OCI-LY7 (cell line): Measurements from ENCODE around the gene NLGN1. TPM values are rescaled to one million over a fixed set of nuclear protein-coding genes. Genes with fewer than 3 reads are reported as not detected.

Experiments used
- BruUV-seq: library from RNA; stranded (reverse); fragments of 400-500 nt; replicated peaks from 2 replicates; lab custom pipeline; 2021; lab: Mats Ljungman, UMichigan
- CTCF ChIA-PET: fragments of 300-600 bp; sonication (Branson Sonifier 250); formaldehyde crosslinking; loops from one replicate; lab custom pipeline; 2022; ENCODE audit warnings: antibody characterized with exemption; ENCODE audit not compliant: unreplicated experiment; lab: Charles Lee
- POLR2A ChIA-PET: fragments of 300-600 bp; sonication (Branson Sonifier 250); formaldehyde crosslinking; loops from one replicate; lab custom pipeline; 2022; ENCODE audit warnings: antibody characterized with exemption; lab: Charles Lee
- DNase-seq: peaks from one replicate; pipeline ENCODE4 v3.0.0-alpha.2; 2015; ENCODE audit warnings: low spot score
- H2AFZ ChIP-seq: fragments of 200-600 bp; sonication (generic), shearing (Covaris generic); 2 replicates; pipeline ENCODE4 v1.6.1; 2014; ENCODE audit warnings: mild to moderate bottlenecking, antibody characterized with exemption, low read length, moderate library complexity
- H3K27ac ChIP-seq: fragments of 200-600 bp; sonication (generic); 2 replicates; pipeline ENCODE4 v1.5.1; 2014; ENCODE audit warnings: mixed run types, low read depth, mild to moderate bottlenecking, moderate library complexity, low read length, inconsistent platforms; ENCODE audit not compliant: poor library complexity, severe bottlenecking
- H3K36me3 ChIP-seq: fragments of 200-600 bp; sonication (generic); 2 replicates; pipeline ENCODE4 v1.6.1; 2014; ENCODE audit warnings: mild to moderate bottlenecking, antibody characterized with exemption, low read length, moderate library complexity, mixed read lengths; ENCODE audit not compliant: insufficient read depth
- H3K4me1 ChIP-seq: fragments of 200-600 bp; sonication (generic); 2 replicates; pipeline ENCODE4 v1.5.1; 2014; ENCODE audit warnings: mild to moderate bottlenecking, low read length; ENCODE audit not compliant: insufficient read depth, poor library complexity, severe bottlenecking
- H3K4me2 ChIP-seq: fragments of 200-600 bp; sonication (generic); 2 replicates; pipeline ENCODE4 v1.6.1; 2014; ENCODE audit warnings: mild to moderate bottlenecking, low read length
- H3K4me3 ChIP-seq: fragments of 200-600 bp; sonication (generic); 2 replicates; pipeline ENCODE4 v1.5.1; 2014; ENCODE audit warnings: mild to moderate bottlenecking, low read depth, low read length; ENCODE audit not compliant: poor library complexity, severe bottlenecking
- H3K79me2 ChIP-seq: fragments of 200-600 bp; sonication (generic); 2 replicates; pipeline ENCODE4 v1.6.1; 2016; ENCODE audit warnings: low read depth, mild to moderate bottlenecking, low read length, moderate library complexity, mixed read lengths; ENCODE audit not compliant: insufficient read depth
- H3K9me2 ChIP-seq: fragments of 200-600 bp; sonication (generic); 2 replicates; pipeline ENCODE4 v1.6.1; 2016; ENCODE audit warnings: mild to moderate bottlenecking, low read length, mixed read lengths; ENCODE audit not compliant: insufficient read depth
- H3K9me3 ChIP-seq: fragments of 200-600 bp; sonication (generic); 2 replicates; pipeline ENCODE4 v1.6.1; 2014; ENCODE audit warnings: mild to moderate bottlenecking, mixed run types, low read length, mixed read lengths
- H4K20me1 ChIP-seq: fragments of 200-600 bp; sonication (generic); 2 replicates; pipeline ENCODE4 v1.6.1; 2014; ENCODE audit warnings: mild to moderate bottlenecking, antibody characterized with exemption, low read length, moderate library complexity, mixed read lengths; ENCODE audit not compliant: insufficient read depth
- EZH2phosphoT487 ChIP-seq: fragments of 200-600 bp; sonication (generic); IDR thresholded peaks from 2 replicates; pipeline ENCODE4 v1.6.1; 2018; ENCODE audit warnings: low read depth, borderline replicate concordance, mild to moderate bottlenecking, mixed run types, antibody characterized with exemption, low read length, moderate library complexity, mixed read lengths
- intact Hi-C: fragments of 100-400 bp; cut with micrococcal nuclease; formaldehyde crosslinking; loops from one replicate; pipeline ENCODE4 v1.10.0; 2022; ENCODE audit not compliant: unreplicated experiment
- total RNA-seq, 2 experiments: library from RNA; depleted of rRNA in 1 of 2; stranded (reverse); fragments of >200 nt in 1 of 2; shearing (Covaris generic) in 1 of 2; gene quantifications; 2 replicates each; pipeline ENCODE4 v1.2.3, GENCODE V29; 2014 to 2022
- TF ChIP-seq, protein P1 (sequence below): fragments of 200-600 bp; sonication (generic); conservative IDR thresholded peaks from 2 replicates; pipeline ENCODE4 v1.5.1; 2014; ENCODE audit warnings: mild to moderate bottlenecking, antibody characterized with exemption, low read length, moderate library complexity, mixed read lengths

NLGN1 gene
- total RNA-seq, 2 experiments from 2014 or later = not detected

DNA sequence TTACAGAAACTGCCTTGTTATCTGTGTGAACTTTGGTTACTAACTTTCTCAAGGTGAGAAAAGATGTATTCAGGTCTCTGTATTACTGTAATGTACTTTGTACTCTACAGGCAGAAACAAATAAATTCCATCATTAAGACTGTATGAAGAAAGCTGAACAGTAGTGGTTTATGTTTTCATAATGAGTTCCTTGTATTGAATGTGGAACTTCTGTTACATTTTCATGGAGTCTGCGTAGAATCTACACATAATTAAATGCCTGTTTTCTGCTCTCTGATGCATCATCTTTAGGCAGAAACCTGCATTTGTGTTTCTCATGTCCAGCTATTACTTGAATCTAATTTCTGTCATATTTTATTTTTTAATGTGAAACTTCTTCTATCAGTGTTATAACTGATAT, 302.8 kb downstream of the NLGN1 start:
- Histone ChIP-seq H3K79me2 (no peaks in the 10 kb centered on the region), H3K9me3 (no peaks in the 10 kb centered on the region), H3K4me1 (no peaks in the 10 kb centered on the region), H4K20me1 (no peaks in the 10 kb centered on the region), H2AFZ (no peak overlapping the region), H3K4me2 (no peak overlapping the region), H3K4me3 (no peak overlapping the region), H3K27ac (no peak overlapping the region), H3K36me3 (no peaks in the 10 kb centered on the region), H3K9me2 (no peaks in the 10 kb centered on the region)
- TF ChIP-seq, protein P1, sequence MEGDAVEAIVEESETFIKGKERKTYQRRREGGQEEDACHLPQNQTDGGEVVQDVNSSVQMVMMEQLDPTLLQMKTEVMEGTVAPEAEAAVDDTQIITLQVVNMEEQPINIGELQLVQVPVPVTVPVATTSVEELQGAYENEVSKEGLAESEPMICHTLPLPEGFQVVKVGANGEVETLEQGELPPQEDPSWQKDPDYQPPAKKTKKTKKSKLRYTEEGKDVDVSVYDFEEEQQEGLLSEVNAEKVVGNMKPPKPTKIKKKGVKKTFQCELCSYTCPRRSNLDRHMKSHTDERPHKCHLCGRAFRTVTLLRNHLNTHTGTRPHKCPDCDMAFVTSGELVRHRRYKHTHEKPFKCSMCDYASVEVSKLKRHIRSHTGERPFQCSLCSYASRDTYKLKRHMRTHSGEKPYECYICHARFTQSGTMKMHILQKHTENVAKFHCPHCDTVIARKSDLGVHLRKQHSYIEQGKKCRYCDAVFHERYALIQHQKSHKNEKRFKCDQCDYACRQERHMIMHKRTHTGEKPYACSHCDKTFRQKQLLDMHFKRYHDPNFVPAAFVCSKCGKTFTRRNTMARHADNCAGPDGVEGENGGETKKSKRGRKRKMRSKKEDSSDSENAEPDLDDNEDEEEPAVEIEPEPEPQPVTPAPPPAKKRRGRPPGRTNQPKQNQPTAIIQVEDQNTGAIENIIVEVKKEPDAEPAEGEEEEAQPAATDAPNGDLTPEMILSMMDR = no peak
- no peak for TF ChIP-seq EZH2phosphoT487
- ChIA-PET POLR2A (no interaction called here), CTCF (no interaction called here)
- no peak for DNase-seq
- intact Hi-C loops = no loop called here
- BruUV-seq = no TSS peak

DNA sequence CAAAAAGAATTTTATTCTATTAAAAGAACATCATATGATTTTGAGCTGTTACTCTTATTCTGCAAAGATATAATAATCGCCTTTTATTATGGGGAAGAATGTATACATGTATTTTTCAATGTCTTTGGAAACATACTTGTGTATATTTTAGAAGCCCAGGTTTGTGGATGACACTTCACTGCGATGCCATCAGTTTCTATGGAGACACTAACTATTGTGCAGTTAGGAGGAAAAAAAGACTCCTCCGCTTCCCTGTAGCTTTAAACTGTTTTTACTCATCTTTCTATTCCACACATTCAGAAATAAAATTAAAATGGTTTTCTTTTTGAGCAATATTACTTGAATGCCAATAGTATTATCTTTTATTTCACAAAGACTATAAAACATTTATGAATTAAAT, 305.0 kb downstream of the NLGN1 start:
- H3K4me2 ChIP-seq = no peak overlapping the region
- no peaks in the 10 kb centered on the region for H4K20me1 ChIP-seq
- H3K36me3 ChIP-seq = no peaks in the 10 kb centered on the region
- no peak overlapping the region for H3K27ac ChIP-seq
- no peak overlapping the region for H3K4me3 ChIP-seq
- H3K4me1 ChIP-seq = no peaks in the 10 kb centered on the region
- H3K79me2 ChIP-seq = no peaks in the 10 kb centered on the region
- no TSS peak for BruUV-seq
- no peak for DNase-seq
- CTCF ChIA-PET = no interaction called here
- POLR2A ChIA-PET = no interaction called here
- intact Hi-C loops = no loop called here
- TF ChIP-seq, protein P1 = no peak
- TF ChIP-seq EZH2phosphoT487 = no peak
- H2AFZ ChIP-seq = no peak overlapping the region
- H3K9me3 ChIP-seq = no peaks in the 10 kb centered on the region
- H3K9me2 ChIP-seq = no peaks in the 10 kb centered on the region

DNA sequence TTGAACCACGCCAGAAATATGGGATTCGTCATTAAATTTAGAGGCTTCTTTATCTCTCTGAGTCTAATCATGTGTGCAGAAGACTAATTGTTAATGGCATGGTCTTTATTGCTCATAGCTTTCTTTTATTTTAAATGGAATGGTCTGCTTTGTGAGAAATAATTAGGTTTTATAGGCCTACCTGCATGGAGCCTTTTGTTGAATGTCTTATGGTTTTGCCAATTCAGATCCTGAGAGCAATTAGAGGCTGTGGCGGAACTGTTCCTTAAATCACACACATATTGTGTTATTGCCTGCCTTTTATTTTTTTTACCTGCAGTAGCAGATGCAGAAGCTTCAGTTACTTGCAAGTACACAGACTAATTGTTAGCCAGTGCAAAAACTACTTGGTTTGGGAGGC, 306.2 kb downstream of the NLGN1 start:
- no peak for DNase-seq
- H3K9me3 ChIP-seq = no peaks in the 10 kb centered on the region
- no peak overlapping the region for H3K4me2 ChIP-seq
- H2AFZ ChIP-seq = no peak overlapping the region
- H3K36me3 ChIP-seq = no peaks in the 10 kb centered on the region
- H3K27ac ChIP-seq = no peak overlapping the region
- ChIA-PET POLR2A (interaction anchor here (1.2 kb wide), 1 partner anchor 11 kb away, joined by 4 read pairs; no protein-coding TSS in a partner anchor), CTCF (no interaction called here)
- BruUV-seq = no TSS peak
- no peaks in the 10 kb centered on the region for H3K4me1 ChIP-seq
- no peaks in the 10 kb centered on the region for H3K79me2 ChIP-seq
- H4K20me1 ChIP-seq = no peaks in the 10 kb centered on the region
- no peak overlapping the region for H3K4me3 ChIP-seq
- intact Hi-C loops = no loop called here
- H3K9me2 ChIP-seq = no peaks in the 10 kb centered on the region
- no peak for TF ChIP-seq EZH2phosphoT487
- TF ChIP-seq, protein P1 = no peak
